Activated CD8-positive, alpha-beta memory T cell treated with anti-CD3 and anti-CD28 coated beads for 24 hours (primary cell): ENCODE measurements around the gene SECISBP2.
"Not testable (repeated sequence)": the region's sequence is repeated elsewhere in the genome, so short reads cannot be mapped to it uniquely, and the experiment has no call there.

Source experiments
- DNase-seq: peaks from one replicate; pipeline ENCODE4 v3.0.0-alpha.2; 2020

Gene SECISBP2

DNA sequence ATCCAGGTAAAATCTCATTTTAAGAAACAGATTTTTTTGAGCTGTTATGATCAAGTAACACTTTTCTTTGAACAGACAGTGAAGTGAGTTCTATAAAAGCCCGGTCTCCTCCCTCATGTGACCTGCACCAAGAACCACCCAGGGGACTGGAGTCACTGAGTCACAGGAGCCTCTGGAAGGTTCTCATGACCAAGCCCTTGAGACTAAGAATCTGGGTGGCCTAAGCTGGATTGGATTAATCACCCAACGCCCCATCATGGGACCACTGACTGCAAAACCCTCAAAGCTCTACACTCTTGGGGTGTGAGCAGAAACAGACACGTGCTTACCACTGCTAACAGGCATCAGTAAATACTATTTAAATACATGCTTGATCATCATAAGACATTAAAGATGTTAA lies 48.4 kb downstream of the SECISBP2 start:
- DNase-seq, result no peak

GRCh38 chr9:89367281-89367680 lies 49.0 kb downstream of the SECISBP2 start:
- DNase-seq, result no peak

DNA sequence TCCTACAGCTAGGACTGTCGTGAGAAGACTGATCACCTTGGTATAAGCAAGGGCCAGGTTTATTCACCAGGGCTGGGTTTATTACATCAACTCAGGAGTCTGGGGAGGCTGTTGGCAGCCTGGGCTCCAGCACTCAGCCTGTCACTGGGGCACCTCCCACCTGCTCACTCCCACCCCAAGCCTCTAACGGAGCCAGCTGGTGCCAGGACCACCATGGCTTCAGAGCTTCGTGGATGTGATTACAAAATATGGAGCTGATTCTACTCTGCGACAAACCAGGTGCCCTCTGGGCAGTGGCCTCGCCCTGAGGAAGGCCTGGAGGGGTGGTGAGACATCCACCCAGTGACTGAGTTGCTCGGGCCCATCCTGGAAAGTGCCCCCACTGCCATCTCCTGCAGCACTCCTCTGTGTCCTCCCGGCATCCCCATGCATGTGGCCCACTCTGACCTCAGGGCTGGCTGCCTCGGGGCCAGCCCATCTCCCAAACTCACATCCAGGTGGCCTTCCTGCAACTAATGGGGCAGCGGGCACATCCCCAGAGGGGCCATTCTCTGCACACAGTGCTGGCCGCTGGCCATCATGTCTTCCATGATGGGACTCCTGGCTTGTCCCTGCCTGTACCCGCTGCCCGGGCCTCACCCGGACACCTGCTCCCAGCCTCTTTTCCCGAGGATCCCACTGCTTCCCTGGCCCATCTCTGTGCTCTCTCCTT lies 49.6 kb downstream of the SECISBP2 start:
- no peak for DNase-seq

DNA sequence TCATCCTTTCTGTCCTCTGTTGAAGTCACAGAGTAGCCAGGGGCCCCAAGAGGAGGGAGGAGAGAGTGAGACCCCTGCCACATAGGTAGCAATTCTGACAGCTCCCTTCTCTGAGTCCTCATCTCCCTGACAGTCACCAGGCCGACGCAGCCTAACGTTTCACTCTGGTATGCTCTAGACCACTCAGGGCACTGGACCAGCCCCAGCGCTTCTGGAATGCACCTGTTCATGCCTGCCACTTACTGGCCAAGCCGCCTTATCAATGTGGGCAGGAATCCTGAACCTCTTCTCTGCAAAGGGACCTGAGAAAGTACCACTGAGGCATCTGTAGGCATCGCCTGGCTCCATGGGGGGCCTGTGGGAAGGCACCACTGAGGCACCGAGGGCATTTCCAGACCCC lies 50.2 kb downstream of the SECISBP2 start:
- DNase-seq, result no peak

- no peak for DNase-seq
These were observed 50.7 kb downstream of the SECISBP2 start for GRCh38 chr9:89368978-89369377.

GRCh38 chr9:89370593-89370992 lies 52.3 kb downstream of the SECISBP2 start:
- DNase-seq, result no peak

DNA sequence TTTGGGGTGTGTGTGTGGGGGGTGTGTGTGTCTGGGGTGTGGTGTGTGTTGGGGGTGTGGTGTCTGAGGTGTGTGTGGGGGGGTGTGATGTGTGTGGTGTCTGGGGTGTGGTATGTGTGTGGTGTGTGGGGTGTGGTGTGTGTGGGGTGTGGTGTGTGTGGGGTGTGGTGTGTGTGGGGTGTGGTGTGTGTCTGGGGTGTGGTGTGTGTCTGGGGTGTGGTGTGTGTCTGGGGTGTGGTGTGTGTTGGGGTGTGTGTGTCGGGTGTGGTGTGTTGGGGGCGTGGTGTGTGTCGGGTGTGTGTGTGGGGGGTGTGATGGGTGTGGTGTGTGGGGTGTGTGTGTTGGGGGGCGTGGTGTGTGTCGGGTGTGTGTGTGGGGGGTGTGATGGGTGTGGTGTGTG lies 53.5 kb downstream of the SECISBP2 start:
- not testable (repeated sequence) for DNase-seq

- peak; percentile 72 for DNase-seq
These were observed 54.0 kb downstream of the SECISBP2 start for GRCh38 chr9:89372230-89372816.

- no peak for DNase-seq
These were observed 54.7 kb downstream of the SECISBP2 start for GRCh38 chr9:89372979-89373378.

- no peak for DNase-seq
These were observed 55.9 kb downstream of the SECISBP2 start for GRCh38 chr9:89374176-89374575.

DNA sequence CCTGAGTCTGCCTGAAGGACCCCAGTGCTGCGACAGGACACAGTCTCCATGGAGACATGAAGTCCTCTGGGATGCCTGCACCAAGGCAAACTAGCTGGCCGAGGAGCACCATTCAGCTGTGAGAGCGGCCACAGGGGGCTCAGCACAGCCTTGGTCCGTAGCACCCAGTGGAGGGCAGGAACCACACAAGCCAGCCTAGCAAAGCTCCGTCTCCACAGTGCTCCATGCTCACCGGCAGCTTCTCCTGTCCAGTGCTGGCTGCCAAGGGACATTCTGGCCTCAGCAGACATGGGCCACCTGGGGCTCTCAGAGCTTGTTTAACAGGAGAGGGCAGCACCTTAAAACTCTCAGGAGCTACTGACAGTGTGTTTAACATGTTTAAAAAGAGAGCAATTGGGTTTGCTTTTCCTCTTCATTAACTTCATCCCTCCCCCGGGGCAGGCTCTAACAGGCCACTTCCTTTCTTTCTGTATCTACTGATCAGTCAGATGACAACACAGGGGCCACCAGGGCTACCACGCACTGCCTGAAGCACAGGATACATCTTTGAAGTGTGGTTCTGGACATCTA lies 57.0 kb downstream of the SECISBP2 start:
- no peak for DNase-seq

DNA sequence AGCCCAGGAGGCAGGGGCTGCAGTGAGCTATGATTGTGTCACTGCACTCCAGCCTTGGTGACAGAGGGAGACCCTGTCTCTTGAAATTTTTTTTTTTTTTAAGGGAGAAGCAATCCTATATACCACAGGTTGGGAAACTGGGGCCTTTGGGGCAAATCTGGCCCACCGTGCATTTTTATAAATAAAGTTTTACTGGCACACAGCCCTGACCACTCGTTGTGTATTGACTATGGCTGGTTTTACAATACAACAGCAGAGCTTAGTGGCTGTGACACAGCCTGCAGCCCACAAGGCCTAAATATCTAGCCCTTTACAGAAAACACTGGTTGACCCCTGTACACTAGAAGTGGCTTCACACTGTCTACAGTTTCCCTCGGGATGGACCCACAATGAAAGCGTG lies 58.0 kb downstream of the SECISBP2 start:
- no peak for DNase-seq

GRCh38 chr9:89376741-89377351 lies 58.5 kb downstream of the SECISBP2 start:
- DNase-seq, result no peak

DNA sequence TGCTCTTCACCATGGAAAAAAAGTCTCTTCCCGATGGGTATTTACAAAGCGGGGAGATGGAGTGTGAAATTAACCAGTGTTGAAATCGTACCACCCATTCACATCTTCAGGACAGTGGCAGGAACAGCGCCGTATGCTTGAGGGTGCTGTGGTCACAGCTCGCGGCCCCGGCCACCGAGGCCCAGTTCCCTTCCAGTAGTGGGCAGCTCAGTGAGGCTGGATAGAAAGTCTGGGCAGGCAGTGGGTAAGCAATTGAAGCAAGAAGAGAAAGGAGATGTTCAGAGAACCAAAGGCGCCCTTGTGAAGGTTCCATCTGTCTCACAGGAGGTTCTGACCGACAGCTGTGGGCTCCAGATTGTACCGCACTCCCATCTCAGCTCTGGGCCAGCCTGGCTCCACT lies 59.1 kb downstream of the SECISBP2 start:
- no peak for DNase-seq

DNA sequence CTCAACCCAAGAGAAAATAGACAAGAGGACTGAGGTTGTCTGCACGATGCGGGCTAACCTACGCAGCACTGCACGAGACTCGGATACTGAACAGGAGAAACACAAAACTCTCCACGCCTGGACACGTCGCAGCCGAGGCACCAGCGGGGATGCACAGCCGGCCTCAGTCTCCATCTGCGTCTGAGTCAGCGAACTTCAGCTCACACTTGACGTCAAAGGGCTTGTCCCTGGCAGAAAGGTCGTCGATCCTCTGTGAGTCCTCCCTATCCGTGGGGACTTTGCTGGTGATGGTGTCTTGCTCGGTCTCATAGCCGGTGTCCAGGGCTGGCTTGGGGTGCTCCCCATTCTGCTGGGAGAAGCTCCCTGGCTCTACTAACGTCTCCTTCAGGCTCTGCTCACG lies 60.2 kb downstream of the SECISBP2 start:
- no peak for DNase-seq

DNA sequence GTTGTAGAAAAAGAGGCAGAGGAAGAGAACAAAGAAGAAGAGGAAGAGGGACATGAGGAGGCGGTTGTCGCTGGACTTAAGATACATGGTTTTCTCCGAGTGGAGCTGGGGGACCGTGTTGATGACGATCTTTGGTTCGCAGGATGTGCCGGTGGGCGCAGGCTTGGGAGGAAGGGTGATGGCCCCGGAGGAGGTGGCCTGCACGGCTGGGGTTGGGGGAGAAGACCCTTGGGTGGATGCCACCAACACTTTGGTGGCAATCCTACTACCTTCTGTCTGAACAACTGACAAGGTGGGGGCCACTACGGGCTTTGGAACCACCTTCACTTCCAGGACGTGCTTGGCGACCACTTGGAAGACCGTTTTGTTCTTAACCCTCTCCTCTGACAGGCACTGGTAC lies 60.7 kb downstream of the SECISBP2 start:
- DNase-seq, result no peak

DNA sequence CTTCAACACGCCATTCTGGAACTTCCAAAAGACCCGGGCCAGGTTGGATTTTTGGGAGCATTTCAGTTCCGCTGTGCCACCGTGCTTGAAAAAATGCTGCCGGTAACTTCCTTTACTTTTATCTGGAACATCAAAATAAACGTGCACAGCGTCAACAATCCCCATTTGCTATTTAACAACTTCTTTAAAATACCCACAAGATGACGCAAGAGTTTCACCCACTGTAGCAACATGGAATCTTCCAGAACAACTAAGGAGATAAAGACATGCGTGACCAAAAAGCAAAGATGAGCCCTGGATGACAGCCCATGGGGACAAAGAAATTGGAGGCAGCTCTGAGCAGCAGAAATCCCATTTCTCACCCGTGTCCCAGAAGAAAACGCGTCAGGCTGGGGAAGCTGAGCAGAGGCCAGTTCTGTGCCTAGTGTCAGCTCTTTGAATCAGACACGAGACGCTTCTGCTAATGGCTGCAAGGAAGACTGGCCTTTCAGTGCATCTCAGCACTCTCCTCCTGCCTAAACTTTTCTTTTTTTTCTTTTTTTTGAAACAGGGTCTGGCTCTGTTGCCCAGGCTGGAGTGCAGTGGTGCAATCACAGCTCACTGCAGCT lies 61.3 kb downstream of the SECISBP2 start:
- no peak for DNase-seq

DNA sequence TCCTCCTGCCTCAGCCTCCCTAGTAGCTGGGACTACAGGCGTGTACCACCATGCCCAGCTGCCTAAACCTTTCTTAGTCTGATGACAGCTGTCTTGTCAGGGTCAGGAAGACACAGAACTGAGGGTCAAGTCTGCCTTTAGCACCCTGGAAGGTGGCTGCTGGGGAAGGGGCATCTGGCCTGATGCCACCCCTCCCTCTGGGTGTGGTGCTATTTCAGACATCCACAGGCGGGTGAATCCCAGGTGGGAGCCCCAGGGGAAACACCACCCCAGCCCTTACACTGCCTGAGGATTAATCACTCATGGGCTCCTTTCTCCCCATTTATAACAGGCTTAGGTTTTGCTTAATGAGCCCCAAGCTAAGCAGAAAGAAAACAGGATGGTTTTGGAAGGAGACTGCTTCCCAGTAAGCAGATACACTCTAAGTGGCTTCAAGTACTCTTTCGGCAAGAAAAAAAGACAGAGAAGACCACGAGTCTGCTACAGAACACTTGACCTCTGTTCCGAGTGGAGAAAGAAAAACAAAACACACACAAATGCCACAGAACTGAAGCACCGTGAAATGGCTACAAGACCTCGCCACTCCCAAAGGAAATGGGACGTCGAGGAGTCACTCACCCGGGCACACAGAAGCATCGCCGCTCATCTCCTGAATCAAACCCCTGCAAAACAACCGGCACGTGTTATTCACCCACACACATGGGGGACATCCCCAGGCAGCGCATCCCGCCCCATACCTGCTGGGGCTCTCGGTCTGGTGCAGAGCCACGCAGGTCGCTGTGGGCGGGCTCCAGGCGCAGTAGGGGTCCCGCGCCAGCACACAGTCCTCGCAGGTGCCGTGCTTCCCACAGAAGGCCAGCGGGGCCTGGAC lies 62.4 kb downstream of the SECISBP2 start:
- DNase-seq, result no peak

GRCh38 chr9:89381308-89381609 lies 63.0 kb downstream of the SECISBP2 start:
- no peak for DNase-seq

DNA sequence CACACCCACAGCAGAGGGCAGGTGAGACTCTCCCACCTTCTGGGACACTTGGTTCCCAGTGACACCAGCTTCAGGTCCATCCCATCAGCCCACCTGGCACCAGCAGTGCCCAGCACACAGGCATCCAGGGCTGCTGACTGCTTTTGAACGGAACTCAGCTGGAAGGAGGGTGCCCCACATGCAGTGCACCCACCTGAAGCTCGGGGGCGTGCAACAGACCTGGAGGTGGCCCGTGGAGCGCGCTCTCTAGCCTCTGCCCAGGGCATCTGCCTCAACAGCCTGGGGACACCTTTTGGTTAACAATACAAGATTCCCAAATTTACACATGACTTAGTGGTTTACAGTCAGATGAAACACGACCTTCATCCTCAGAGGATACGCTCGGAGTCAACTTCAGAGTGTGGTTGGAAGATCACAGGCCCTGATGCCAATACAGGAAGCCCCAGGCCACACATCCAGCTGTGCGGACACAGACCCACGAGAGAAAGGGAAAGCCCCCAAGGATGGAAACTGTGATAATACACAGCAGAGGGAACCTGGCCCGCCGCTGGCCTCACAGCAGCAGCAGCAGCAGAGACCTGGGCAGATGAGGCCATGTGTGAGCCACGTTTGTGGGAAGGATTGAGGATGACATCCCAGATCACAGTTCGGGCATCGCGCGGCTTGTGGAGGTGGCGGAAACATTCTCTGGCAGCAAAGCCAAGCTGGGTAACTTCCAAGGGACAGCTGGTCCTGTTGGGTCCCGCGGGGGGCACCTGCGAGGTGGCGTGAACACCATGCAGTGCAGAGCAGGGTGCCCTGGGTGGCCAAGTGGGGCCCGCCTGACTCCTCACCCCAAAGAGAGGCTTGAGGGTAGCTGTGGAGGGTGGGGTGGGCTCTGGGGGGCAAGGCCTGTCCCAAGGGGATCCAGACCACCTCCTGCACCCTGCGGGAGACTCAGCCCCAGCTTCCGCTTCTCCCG lies 64.0 kb downstream of the SECISBP2 start:
- DNase-seq, result no peak

GRCh38 chr9:89383030-89383720 lies 64.9 kb downstream of the SECISBP2 start:
- no peak for DNase-seq
